Measurements from ENCODE around the gene ANKRD12. TPM values are rescaled to one million over a fixed set of nuclear protein-coding genes. Genes with fewer than 3 reads are reported as not detected.
"Not testable (repeated sequence)": the region's sequence is repeated elsewhere in the genome, so short reads cannot be mapped to it uniquely, and the experiment has no call there.

ANKRD12 gene
- 47.6 to 50.7 TPM (median 49.7 TPM) in 3 replicates for total RNA-seq

DNA sequence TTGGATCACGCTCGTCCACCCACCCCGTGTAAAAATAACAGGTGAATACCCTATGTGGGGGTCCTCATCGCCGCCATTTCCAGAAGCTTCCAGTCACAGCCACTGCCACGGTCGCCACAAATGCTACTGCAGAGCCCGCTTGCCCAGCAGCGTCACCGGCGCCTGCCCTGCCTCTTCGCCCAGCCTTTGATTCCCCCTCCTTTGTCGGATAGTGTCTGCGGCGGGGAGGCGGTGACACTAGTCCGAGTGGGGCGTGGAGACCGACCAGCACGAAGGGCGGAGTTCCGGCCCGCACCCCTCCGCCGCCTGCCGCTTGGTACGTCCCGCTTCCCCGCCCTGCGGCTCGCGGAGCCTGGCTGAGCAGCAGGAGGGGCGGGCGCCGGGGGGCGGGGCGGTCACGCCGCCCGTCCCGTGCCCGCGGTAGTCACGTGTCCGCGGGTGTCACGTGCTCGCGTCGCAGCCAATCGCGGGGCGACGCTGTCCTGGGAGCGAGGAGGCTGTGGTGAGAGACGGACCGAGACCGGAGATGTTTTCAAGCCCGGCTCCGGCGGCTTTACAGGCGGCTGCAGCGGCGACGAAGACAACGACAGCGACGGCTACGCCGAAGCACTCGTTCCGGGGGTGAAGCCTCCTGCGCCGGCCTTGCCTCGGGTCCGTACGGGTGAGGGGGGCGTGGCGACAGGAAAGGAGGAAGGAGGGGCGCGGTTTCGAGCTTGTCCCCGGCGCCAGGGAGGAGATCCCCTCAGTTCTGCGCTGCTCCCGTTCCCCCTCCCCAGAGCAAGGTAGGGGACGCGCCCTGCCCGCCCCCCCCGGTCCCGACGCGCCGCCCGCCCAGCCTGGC is at the start of gene ANKRD12:
ANKRD12 (plus strand) TSS at position 467 of the 841 bp plus-strand sequence. CDS start 45,652 bp downstream, outside the sequence.
- Mint-ChIP-seq H3K9me3 (no peaks in the 10 kb centered on the region), H3K27me3 (ENCODE audit: low read depth) (no peaks in the 10 kb centered on the region), H3K4me3 (peak within 1 kb of the TSS; percentile 96), H3K27ac (peak within 1 kb of the TSS; percentile 100), H3K36me3 (peaks cover 13% of the 10 kb centered on the region), H3K4me1 (peaks cover 42% of the 10 kb centered on the region)
- peak; percentile 96 for DNase-seq (ENCODE audit: low spot score in 2 of 2, unreplicated experiment in 2 of 2)
- no peak for TF ChIP-seq CTCF (IDR thresholded peaks at IDR 0.05; ENCODE audit: unreplicated experiment)

- Mint-ChIP-seq H3K36me3 (no peaks in the 10 kb centered on the region), H3K4me3 (no peak overlapping the region), H3K9me3 (peaks cover 3% of the 10 kb centered on the region), H3K27ac (no peak overlapping the region), H3K27me3 (ENCODE audit: low read depth) (no peaks in the 10 kb centered on the region), H3K4me1 (no peaks in the 10 kb centered on the region)
- no peak for DNase-seq (ENCODE audit: low spot score in 2 of 2, unreplicated experiment in 2 of 2)
- no peak for TF ChIP-seq CTCF (IDR thresholded peaks at IDR 0.05; ENCODE audit: unreplicated experiment)
Observed at GRCh38 chr18:9087144-9087543, 49.4 kb upstream of the ANKRD12 start.

- DNase-seq (ENCODE audit: low spot score in 2 of 2, unreplicated experiment in 2 of 2), result no peak
- Mint-ChIP-seq H3K4me3 (no peak overlapping the region), H3K27ac (no peak overlapping the region), H3K4me1 (no peaks in the 10 kb centered on the region), H3K9me3 (peaks cover 3% of the 10 kb centered on the region), H3K27me3 (ENCODE audit: low read depth) (no peaks in the 10 kb centered on the region), H3K36me3 (no peaks in the 10 kb centered on the region)
- no peak for TF ChIP-seq CTCF (IDR thresholded peaks at IDR 0.05; ENCODE audit: unreplicated experiment)
Observed at GRCh38 chr18:9088252-9088651, 48.3 kb upstream of the ANKRD12 start.

GRCh38 chr18:9088727-9089126 is 47.9 kb upstream of the ANKRD12 start:
- not testable (repeated sequence) for DNase-seq (ENCODE audit: low spot score in 2 of 2, unreplicated experiment in 2 of 2); H3K36me3 Mint-ChIP-seq; H3K27me3 Mint-ChIP-seq (ENCODE audit: low read depth); H3K4me1 Mint-ChIP-seq; H3K27ac Mint-ChIP-seq; H3K4me3 Mint-ChIP-seq; H3K9me3 Mint-ChIP-seq

GRCh38 chr18:9090578-9090977 is 46.0 kb upstream of the ANKRD12 start:
- Mint-ChIP-seq H3K27ac (no peak overlapping the region), H3K27me3 (ENCODE audit: low read depth) (no peaks in the 10 kb centered on the region), H3K36me3 (no peaks in the 10 kb centered on the region), H3K4me3 (no peak overlapping the region), H3K9me3 (peaks cover 3% of the 10 kb centered on the region), H3K4me1 (peaks cover 13% of the 10 kb centered on the region)
- no peak for DNase-seq (ENCODE audit: low spot score in 2 of 2, unreplicated experiment in 2 of 2)
- TF ChIP-seq CTCF (IDR thresholded peaks at IDR 0.05; ENCODE audit: unreplicated experiment), result no peak

DNA sequence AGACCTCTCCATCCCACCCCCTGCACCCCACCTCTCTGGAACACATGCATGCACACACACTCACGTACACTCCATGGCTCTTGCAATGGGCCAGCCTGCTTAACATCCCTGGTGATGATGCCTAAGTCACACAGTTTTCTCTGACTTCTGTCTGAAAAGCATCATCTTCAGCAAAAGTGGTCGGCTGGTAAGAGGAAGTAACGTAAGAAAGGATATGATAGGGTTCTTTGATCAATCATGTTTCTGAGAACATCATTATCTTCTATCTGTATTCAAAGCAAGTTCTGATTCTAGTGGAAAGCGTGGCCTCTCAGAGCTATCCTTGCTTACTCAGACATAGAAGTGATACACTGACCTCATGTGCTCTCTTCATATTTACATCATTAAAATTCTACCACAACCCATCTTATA is 45.5 kb upstream of the ANKRD12 start:
- Mint-ChIP-seq H3K9me3 (peaks cover under 1% of the 10 kb centered on the region), H3K36me3 (no peaks in the 10 kb centered on the region), H3K4me3 (no peak overlapping the region), H3K4me1 (peaks cover 16% of the 10 kb centered on the region), H3K27ac (no peak overlapping the region), H3K27me3 (ENCODE audit: low read depth) (no peaks in the 10 kb centered on the region)
- no peak for DNase-seq (ENCODE audit: low spot score in 2 of 2, unreplicated experiment in 2 of 2)
- no peak for TF ChIP-seq CTCF (IDR thresholded peaks at IDR 0.05; ENCODE audit: unreplicated experiment)
